Mononuclear cell (primary cell): Measurements from ENCODE around the gene PHGDH. TPM values are rescaled to one million over a fixed set of nuclear protein-coding genes. Genes with fewer than 3 reads are reported as not detected.
A peak's percentile ranks its signal among the peaks of the same experiment; 100 is the strongest.

Experiments
- H3K27me3 ChIP-seq: 2 replicates; pipeline ENCODE4 v1.6.0; 2011; ENCODE audit warnings: low read length, control low read depth; ENCODE audit not compliant: insufficient read depth
- H3K4me1 ChIP-seq: 2 replicates; pipeline ENCODE4 v1.5.1; 2011; ENCODE audit warnings: mild to moderate bottlenecking, low read length, control low read depth; ENCODE audit not compliant: insufficient read depth
- H3K4me3 ChIP-seq: 2 replicates; pipeline ENCODE4 v1.5.1; 2011; ENCODE audit warnings: mild to moderate bottlenecking, low read length, moderate library complexity
- H3K9me3 ChIP-seq: 2 replicates; pipeline ENCODE4 v1.5.1; 2011; ENCODE audit warnings: low read depth, mild to moderate bottlenecking, control low read depth, low read length
- total RNA-seq: library from RNA; depleted of rRNA; stranded (reverse); fragments of >200 nt; gene quantifications from one replicate; pipeline ENCODE4 v1.2.3, GENCODE V29; 2012

PHGDH gene
- 2.8 TPM for total RNA-seq

DNA sequence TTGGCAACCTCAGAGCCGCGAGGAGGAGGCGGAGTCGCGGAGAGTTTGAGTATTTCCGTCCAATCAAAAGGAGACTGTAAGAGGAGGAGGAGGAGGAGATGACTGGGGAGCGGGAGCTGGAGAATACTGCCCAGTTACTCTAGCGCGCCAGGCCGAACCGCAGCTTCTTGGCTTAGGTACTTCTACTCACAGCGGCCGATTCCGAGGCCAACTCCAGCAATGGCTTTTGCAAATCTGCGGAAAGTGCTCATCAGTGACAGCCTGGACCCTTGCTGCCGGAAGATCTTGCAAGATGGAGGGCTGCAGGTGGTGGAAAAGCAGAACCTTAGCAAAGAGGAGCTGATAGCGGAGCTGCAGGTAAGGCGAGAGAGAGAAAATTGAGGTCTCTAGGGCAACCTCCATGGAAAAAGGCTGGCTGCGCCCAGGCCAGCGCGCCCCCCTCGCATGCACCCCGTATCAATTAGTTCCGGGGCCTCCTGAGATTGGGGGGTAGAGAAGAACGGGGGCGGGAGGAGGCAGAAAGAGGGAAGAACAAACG lies at the start of gene PHGDH:
Gene PHGDH (plus strand): TSS at position 131 of the 538 bp plus-strand sequence. CDS start 89 bp downstream, at position 220.
- Histone ChIP-seq H3K4me1 (peaks cover 18% of the 10 kb centered on the region), H3K9me3 (no peaks in the 10 kb centered on the region), H3K27me3 (peaks cover 7% of the 10 kb centered on the region), H3K4me3 (peak within 1 kb of the TSS; percentile 60)

GRCh38 chr1:119662034-119662437 lies 49.7 kb upstream of the PHGDH start:
- no peaks in the 10 kb centered on the region for H3K9me3 ChIP-seq
- H3K4me1 ChIP-seq = no peaks in the 10 kb centered on the region
- H3K4me3 ChIP-seq = no peak overlapping the region
- H3K27me3 ChIP-seq = no peaks in the 10 kb centered on the region

- H3K4me3 ChIP-seq = no peak overlapping the region
- no peaks in the 10 kb centered on the region for H3K27me3 ChIP-seq
- no peaks in the 10 kb centered on the region for H3K4me1 ChIP-seq
- no peaks in the 10 kb centered on the region for H3K9me3 ChIP-seq
These were observed 47.7 kb upstream of the PHGDH start for GRCh38 chr1:119664067-119664466.

GRCh38 chr1:119667173-119667572 lies 44.6 kb upstream of the PHGDH start:
- no peaks in the 10 kb centered on the region for H3K27me3 ChIP-seq
- H3K9me3 ChIP-seq = no peaks in the 10 kb centered on the region
- no peak overlapping the region for H3K4me3 ChIP-seq
- H3K4me1 ChIP-seq = no peaks in the 10 kb centered on the region

GRCh38 chr1:119670898-119671297 lies 40.8 kb upstream of the PHGDH start:
- no peak overlapping the region for H3K4me3 ChIP-seq
- H3K27me3 ChIP-seq = no peaks in the 10 kb centered on the region
- no peaks in the 10 kb centered on the region for H3K9me3 ChIP-seq
- peaks cover 7% of the 10 kb centered on the region for H3K4me1 ChIP-seq

- Histone ChIP-seq H3K4me3 (no peak overlapping the region), H3K4me1 (peaks cover 7% of the 10 kb centered on the region), H3K9me3 (no peaks in the 10 kb centered on the region), H3K27me3 (no peaks in the 10 kb centered on the region)
These were observed 38.4 kb upstream of the PHGDH start for GRCh38 chr1:119673171-119673940.

GRCh38 chr1:119674111-119674526 lies 37.6 kb upstream of the PHGDH start:
- H3K4me1 ChIP-seq = peaks cover 7% of the 10 kb centered on the region
- H3K4me3 ChIP-seq = no peak overlapping the region
- H3K27me3 ChIP-seq = no peaks in the 10 kb centered on the region
- H3K9me3 ChIP-seq = no peaks in the 10 kb centered on the region

DNA sequence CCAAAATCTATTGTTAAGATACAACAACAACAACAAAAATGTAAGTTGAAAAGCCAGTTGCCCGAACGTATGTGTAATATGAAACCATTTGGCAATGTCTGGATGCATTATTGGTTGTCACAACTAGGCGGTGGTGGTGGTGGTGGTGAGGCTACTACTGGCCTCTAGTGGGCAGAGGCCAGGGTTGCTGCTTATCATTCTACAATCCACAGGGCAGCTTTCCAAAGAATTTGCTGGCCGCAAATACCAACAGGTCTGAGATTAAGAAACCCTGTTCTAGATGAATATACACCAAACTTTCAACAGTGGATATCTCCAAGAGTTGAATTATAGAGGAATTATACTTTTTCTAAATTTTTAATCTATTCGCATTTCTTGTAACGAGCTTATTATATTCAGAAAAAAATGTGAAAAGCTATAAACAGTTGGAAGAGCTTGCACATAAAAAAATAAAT lies 36.9 kb upstream of the PHGDH start:
- Histone ChIP-seq H3K9me3 (no peaks in the 10 kb centered on the region), H3K4me3 (no peak overlapping the region), H3K27me3 (no peaks in the 10 kb centered on the region), H3K4me1 (peaks cover 7% of the 10 kb centered on the region)

DNA sequence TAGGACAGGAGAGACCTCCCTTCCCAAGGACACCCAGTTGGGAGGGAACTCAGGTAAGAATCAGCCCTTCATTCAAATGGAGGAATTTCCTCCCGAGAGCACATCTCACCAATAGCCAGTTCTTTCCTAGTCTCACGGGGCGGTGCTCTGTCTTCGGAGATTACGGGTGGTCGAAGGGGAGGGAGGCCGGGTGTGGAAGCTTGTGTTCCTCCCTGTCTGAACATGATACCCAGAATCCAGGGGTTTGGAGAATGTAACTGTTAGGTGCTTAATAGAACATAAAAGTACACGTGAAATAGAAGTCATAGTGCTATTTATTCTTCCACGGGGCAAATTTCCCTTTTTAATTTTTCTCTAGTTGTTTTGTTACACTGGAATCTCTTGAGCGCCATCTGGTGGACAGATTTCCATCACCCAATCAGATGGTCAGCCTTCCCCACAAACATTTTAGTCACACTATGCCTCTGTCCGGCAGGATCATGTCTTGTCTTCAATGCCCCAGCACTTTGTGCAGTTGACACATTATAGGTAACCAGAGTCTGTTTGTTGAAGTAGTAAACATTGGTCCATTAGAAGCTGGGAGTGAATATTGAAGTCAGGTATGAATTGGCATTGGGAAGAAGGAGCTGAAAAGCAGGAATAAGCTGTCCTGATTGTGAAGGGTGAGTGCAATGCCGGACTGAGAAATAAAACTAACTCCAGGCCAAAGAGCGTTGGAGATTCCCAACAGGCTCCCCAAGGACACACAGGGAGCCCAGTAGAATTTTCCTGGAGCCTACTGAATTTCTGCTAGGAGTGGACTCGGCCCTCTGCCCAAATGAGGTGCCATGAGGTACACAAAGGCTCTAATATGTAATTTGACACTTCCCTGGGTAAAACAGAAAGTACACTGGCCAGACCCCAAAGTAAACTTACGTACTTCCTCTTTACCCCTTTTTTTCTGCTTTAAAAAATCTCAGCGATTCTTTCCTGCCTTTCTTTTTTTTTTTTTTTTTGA lies 36.1 kb upstream of the PHGDH start:
- peaks cover 7% of the 10 kb centered on the region for H3K4me1 ChIP-seq
- H3K9me3 ChIP-seq = no peaks in the 10 kb centered on the region
- no peak overlapping the region for H3K4me3 ChIP-seq
- H3K27me3 ChIP-seq = no peaks in the 10 kb centered on the region

DNA sequence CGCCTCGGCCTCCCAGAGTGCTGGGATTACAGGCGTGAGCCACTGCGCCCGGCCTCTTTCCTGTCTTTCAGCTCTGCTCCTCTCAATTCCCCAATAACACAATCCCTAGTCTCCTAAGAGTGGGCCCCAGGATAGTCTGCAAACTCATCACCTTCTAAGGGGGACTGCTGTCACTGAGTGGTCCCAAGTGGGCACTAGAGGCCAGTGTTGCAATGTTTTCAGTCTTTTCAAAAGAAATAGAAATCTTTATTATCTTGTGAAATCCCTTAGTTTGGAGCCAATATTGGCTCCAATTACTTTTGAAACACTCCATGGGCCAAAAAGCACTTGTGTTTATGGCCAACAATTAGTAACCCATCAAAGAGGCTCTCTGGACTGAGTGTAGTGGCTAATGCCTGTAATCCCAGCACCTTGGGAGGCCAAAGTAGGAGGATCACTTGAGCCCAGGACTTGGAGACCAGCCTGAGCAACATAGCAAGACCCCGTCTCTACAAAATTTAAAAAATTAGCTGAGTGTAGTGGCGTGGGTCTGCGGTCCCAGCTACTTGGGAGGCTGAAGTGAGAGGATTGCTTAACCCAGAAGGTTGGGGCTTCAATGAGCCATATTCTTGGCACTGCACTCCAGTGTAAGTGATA lies 35.0 kb upstream of the PHGDH start:
- no peaks in the 10 kb centered on the region for H3K9me3 ChIP-seq
- H3K4me1 ChIP-seq = peaks cover 7% of the 10 kb centered on the region
- no peak overlapping the region for H3K4me3 ChIP-seq
- no peaks in the 10 kb centered on the region for H3K27me3 ChIP-seq

GRCh38 chr1:119679223-119679622 lies 32.5 kb upstream of the PHGDH start:
- Histone ChIP-seq H3K9me3 (no peaks in the 10 kb centered on the region), H3K27me3 (no peaks in the 10 kb centered on the region), H3K4me3 (no peak overlapping the region), H3K4me1 (peaks cover 7% of the 10 kb centered on the region)

- Histone ChIP-seq H3K4me1 (peaks cover 3% of the 10 kb centered on the region), H3K4me3 (no peak overlapping the region), H3K27me3 (no peaks in the 10 kb centered on the region), H3K9me3 (no peaks in the 10 kb centered on the region)
These were observed 31.5 kb upstream of the PHGDH start for GRCh38 chr1:119680193-119680592.

DNA sequence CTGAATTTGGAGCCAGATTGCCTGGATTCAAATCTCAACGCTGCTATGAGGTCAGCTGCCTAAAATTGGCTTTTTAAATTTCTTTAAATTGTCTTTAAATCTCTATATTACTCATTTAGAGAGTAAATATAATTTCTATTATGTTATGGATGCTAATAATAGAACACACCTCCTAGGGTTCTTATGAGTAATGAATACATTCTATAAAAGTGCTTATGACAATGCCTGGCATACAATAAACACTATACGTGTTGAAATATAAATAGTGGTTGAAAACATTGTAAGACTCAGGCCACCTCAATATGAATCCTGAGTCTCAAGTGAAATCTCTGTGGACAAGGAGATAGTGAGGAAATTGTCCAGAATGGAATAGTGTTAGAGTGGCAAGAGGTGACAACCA lies 31.0 kb upstream of the PHGDH start:
- Histone ChIP-seq H3K27me3 (no peaks in the 10 kb centered on the region), H3K9me3 (no peaks in the 10 kb centered on the region), H3K4me1 (no peaks in the 10 kb centered on the region)

DNA sequence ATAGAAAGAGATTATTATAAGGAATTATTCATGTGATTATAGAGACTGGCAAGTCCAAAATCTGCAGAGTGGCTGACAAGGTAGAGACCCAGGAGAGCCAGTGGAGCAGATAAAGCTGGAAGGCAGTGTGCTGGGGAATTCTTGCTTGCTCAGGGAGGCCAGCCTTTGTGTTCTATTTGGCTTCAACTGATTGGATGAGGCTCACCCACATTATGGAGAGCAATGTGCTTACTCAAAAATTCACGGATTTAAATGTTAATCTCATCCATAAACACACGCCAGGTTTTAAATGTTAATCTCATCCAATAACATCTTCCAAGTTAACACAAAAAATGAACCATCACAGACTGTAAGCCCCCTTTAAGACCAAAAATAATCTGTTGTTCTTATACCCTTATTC lies 30.2 kb upstream of the PHGDH start:
- H3K4me3 ChIP-seq = no peak overlapping the region

More for the DNA sequence above, 31.0 kb upstream of the PHGDH start:
- H3K4me3 ChIP-seq = no peak overlapping the region

More for the DNA sequence above, 30.2 kb upstream of the PHGDH start:
- no peaks in the 10 kb centered on the region for H3K9me3 ChIP-seq
- H3K27me3 ChIP-seq = no peaks in the 10 kb centered on the region
- H3K4me1 ChIP-seq = no peaks in the 10 kb centered on the region
